CD4-positive, CD25-positive, alpha-beta regulatory T cell (primary cell): ENCODE measurements around the gene NUCB2. TPM values are rescaled to one million over a fixed set of nuclear protein-coding genes. Genes with fewer than 3 reads are reported as not detected.

ENCODE experiments used
- ATAC-seq, 2 donors: fragments of 150-1000 bp; cut with Tn5 transposase; one replicate each; pipeline ENCODE4 v1.10.0; 2021; ENCODE audit warnings: low read depth in 2 of 2, moderate number of reproducible peaks in 2 of 2, moderate library complexity in 1 of 2
- DNase-seq, 3 donors: peaks; one replicate each; pipeline versions ENCODE4 v3.0.0 to v3.0.0-alpha.2; 2012 to 2022; ENCODE audit warnings: mixed read lengths in 1 of 3
- H3K27ac ChIP-seq: one replicate; pipeline ENCODE4 v1.7.0; 2013; ENCODE audit warnings: mild to moderate bottlenecking, low read length; ENCODE audit not compliant: insufficient read depth, poor library complexity, severe bottlenecking
- H3K27me3 ChIP-seq: one replicate; pipeline ENCODE4 v1.7.0; 2013; ENCODE audit warnings: low read length; ENCODE audit not compliant: control insufficient read depth, insufficient read depth
- H3K36me3 ChIP-seq: one replicate; pipeline ENCODE4 v1.7.0; 2013; ENCODE audit warnings: mild to moderate bottlenecking, low read length, moderate library complexity; ENCODE audit not compliant: control insufficient read depth, insufficient read depth
- H3K4me1 ChIP-seq: 2 replicates; pipeline ENCODE4 v1.7.0; 2013; ENCODE audit warnings: mild to moderate bottlenecking, low read length; ENCODE audit not compliant: insufficient read depth, control insufficient read depth, poor library complexity, severe bottlenecking
- H3K4me3 ChIP-seq: one replicate; pipeline ENCODE4 v1.7.0; 2013; ENCODE audit warnings: low read depth, mild to moderate bottlenecking, low read length, moderate library complexity
- H3K9me3 ChIP-seq, 2 experiments: 1 replicate in 1 of 2; 2 replicates in 1 of 2; pipeline ENCODE4 v1.7.0; 2013; ENCODE audit warnings: low read length in 2 of 2, mild to moderate bottlenecking in 1 of 2, moderate library complexity in 1 of 2; ENCODE audit not compliant: control insufficient read depth in 2 of 2
- H3K27ac Mint-ChIP-seq, 3 donors: one replicate each; pipeline ENCODE4 v1.8.0; 2020 to 2022; ENCODE audit warnings: mild to moderate bottlenecking in 3 of 3, mixed read lengths in 3 of 3, moderate library complexity in 2 of 3
- H3K27me3 Mint-ChIP-seq: one replicate; pipeline ENCODE4 v1.8.0; 2022; ENCODE audit warnings: mild to moderate bottlenecking, mixed read lengths
- H3K36me3 Mint-ChIP-seq: one replicate; pipeline ENCODE4 v1.8.0; 2020; ENCODE audit warnings: mixed read lengths
- H3K4me1 Mint-ChIP-seq, 4 donors: one replicate each; pipeline ENCODE4 v1.8.0; 2020 to 2022; ENCODE audit warnings: mixed read lengths in 4 of 4, mild to moderate bottlenecking in 1 of 4
- H3K4me3 Mint-ChIP-seq, 4 donors: one replicate each; pipeline ENCODE4 v1.8.0; 2020 to 2022; ENCODE audit warnings: mild to moderate bottlenecking in 4 of 4, mixed read lengths in 4 of 4, moderate library complexity in 3 of 4
- H3K9me3 Mint-ChIP-seq, 7 donors: one replicate each; pipeline ENCODE4 v1.8.0; 2020 to 2022; ENCODE audit warnings: mixed read lengths in 7 of 7, mild to moderate bottlenecking in 3 of 7, moderate library complexity in 2 of 7
- polyA plus RNA-seq, 4 donors: library from polyadenylated mRNA; unstranded; fragments of 300-500 nt; fragmentation: Illumina TruSeq; gene quantifications; one replicate each; pipeline ENCODE4 v1.2.3, GENCODE V29; 2021
- total RNA-seq: library from RNA; stranded (reverse); gene quantifications from one replicate; pipeline ENCODE4 v1.2.3, GENCODE V29; 2022

NUCB2 gene
- total and polyA plus RNA-seq, 5 donors from 2014 or later: 34.7 to 88.2 (median 73.2) TPM

DNA sequence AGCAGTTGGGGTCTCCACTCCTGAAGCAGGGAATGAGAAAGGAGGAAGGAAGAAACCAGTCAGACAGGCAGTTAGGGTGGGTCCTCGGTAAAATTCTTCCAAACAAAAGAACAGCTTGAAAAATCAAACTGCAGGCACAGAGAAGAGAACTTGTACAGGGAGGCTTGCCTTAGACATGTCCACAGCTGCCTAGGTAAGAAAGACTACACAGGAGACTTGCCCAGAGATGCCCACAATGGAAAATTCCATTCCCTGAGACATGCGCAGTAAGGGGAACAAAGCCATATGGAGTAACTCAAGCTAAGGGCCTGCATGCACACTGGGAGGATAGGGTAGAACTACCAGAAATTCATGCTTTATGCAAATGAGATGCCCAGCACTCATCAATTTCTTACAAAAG, 102.1 kb downstream of the NUCB2 start:
- Histone ChIP-seq H3K27ac (no peak overlapping the region), H3K4me3 (no peak overlapping the region), H3K9me3 (no peaks in the 10 kb centered on the region), H3K36me3 (no peaks in the 10 kb centered on the region), H3K27me3 (no peaks in the 10 kb centered on the region), H3K4me1 (no peaks in the 10 kb centered on the region)
- DNase-seq (no peak), ATAC-seq (no peak)
- no peaks in the 10 kb centered on the region for H3K27me3 Mint-ChIP-seq
- H3K36me3 Mint-ChIP-seq: no peaks in the 10 kb centered on the region
- H3K27ac Mint-ChIP-seq: no peak overlapping the region
- H3K4me3 Mint-ChIP-seq: no peak overlapping the region
- no peaks in the 10 kb centered on the region for H3K4me1 Mint-ChIP-seq
- peaks cover 0 to 4% (median 1%) of the 10 kb centered on the region in 7 donors for H3K9me3 Mint-ChIP-seq

DNA sequence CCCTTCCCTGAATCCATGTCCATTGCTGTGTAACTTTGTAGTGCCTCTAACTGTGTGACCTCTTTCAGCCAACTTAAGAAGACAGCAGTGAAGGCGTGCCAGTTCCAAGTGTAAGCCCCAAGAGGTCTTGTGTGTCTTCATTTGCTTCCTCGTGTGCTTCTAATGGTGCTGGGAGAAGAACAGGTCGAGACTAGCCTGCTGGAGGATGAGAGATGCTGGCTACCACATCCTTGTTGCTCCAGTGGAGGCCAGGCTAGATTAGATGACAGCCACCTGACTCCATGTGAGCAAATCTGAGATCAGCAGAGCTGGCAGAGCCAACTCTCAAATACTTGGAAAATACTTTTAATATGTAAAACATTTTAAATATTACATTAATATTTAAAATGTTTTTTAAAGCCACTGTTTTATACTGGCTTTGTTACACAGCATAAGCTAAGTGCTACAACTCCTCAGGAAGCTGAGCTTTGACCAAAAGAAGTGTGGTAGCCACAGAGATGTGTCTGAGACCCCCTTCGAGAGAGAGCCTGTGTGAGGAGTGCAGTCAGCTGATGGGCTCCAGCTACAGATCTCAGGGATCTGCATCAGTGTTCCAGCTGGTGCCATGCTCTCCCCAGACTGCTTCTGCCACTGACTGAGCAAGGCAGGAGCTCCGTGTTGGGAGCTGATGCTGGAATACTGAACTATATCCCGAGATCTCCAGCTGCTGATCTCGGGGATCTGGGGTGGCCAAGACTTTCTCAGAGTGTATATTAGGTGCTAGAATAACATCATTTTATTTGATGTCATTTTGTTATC, 103.0 kb downstream of the NUCB2 start:
- ATAC-seq: no peak
- Mint-ChIP-seq H3K36me3 (no peaks in the 10 kb centered on the region), H3K4me3 (no peak overlapping the region), H3K27ac (no peak overlapping the region), H3K4me1 (no peaks in the 10 kb centered on the region), H3K27me3 (no peaks in the 10 kb centered on the region), H3K9me3 (peaks cover 0 to 1% (median 0%) of the 10 kb centered on the region in 7 donors)
- no peaks in the 10 kb centered on the region for H3K36me3 ChIP-seq
- H3K27me3 ChIP-seq: no peaks in the 10 kb centered on the region
- H3K4me3 ChIP-seq: no peak overlapping the region
- DNase-seq: no peak
- H3K9me3 ChIP-seq: no peaks in the 10 kb centered on the region
- no peaks in the 10 kb centered on the region for H3K4me1 ChIP-seq
- H3K27ac ChIP-seq: no peak overlapping the region

DNA sequence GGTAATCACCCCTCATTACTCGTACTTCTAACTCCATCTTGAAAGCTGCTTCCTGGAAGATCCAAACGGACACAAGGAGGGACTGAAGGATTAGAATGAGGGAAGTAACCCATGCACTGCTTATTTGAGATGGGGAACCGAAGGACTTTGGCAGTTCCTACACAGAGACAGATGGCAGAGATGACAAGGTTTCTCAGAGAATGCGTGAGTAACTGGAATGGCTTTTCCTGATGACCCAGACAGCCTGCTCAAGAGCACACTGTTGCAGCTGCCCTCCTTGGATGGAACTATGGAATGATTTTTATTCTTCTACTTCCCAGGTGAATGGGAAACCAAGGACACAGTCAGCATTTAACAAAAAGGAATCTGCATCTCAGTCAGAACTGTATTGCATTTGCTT, 104.6 kb downstream of the NUCB2 start:
- H3K4me3 Mint-ChIP-seq: no peak overlapping the region
- no peaks in the 10 kb centered on the region for H3K4me1 Mint-ChIP-seq
- DNase-seq (no peak), ATAC-seq (no peak)
- Histone ChIP-seq H3K27me3 (no peaks in the 10 kb centered on the region), H3K4me3 (no peak overlapping the region), H3K27ac (no peak overlapping the region), H3K9me3 (no peaks in the 10 kb centered on the region), H3K4me1 (no peaks in the 10 kb centered on the region), H3K36me3 (no peaks in the 10 kb centered on the region)
- H3K27ac Mint-ChIP-seq: no peak overlapping the region
- no peaks in the 10 kb centered on the region for H3K36me3 Mint-ChIP-seq
- peaks cover 0 to 1% (median 0%) of the 10 kb centered on the region in 7 donors for H3K9me3 Mint-ChIP-seq
- H3K27me3 Mint-ChIP-seq: peaks cover 4% of the 10 kb centered on the region

Other genes with a start within 250 kb of the NUCB2 start
- gene RPS13, start 199.1 kb upstream of the NUCB2 start, total RNA-seq: 1,120 TPM
- 1,000 to 10,000 TPM; 1,769 to 2,526 (median 2,157) TPM for gene RPS13, start 199.1 kb upstream of the NUCB2 start, polyA plus RNA-seq
- 34.4 TPM for gene PIK3C2A, start 68.8 kb upstream of the NUCB2 start, total RNA-seq
- 10 to 100 TPM in 1 of 4 donors, 1 to 10 TPM in 3; 5.6 to 10.3 (median 8.9) TPM for gene PIK3C2A, start 68.8 kb upstream of the NUCB2 start, polyA plus RNA-seq
- 0.69 TPM for gene NCR3LG1, start 75.1 kb downstream of the NUCB2 start, total RNA-seq
- gene NCR3LG1, start 75.1 kb downstream of the NUCB2 start, polyA plus RNA-seq: under 1 TPM in 1 of 4 donors, not detected in 3; 0.12 TPM
- gene KCNJ11, start 111.9 kb downstream of the NUCB2 start, total RNA-seq: not detected
- gene KCNJ11, start 111.9 kb downstream of the NUCB2 start, polyA plus RNA-seq: not detected
- gene ABCC8, start 200.1 kb downstream of the NUCB2 start, total RNA-seq: not detected
- gene ABCC8, start 200.1 kb downstream of the NUCB2 start, polyA plus RNA-seq: not detected